ENCODE measurements around the gene VMP1. TPM values are rescaled to one million over a fixed set of nuclear protein-coding genes. Genes with fewer than 3 reads are reported as not detected.

VMP1 gene
- total RNA-seq, 1 experiment from 2014 or later = 281 TPM

- Histone ChIP-seq H3K4me1 (ENCODE audit: control insufficient read depth, insufficient read depth, low read length) (peaks cover 34% of the 10 kb centered on the region), H3K9me3 (ENCODE audit: control insufficient read depth, insufficient read depth, low read depth, low read length) (no peaks in the 10 kb centered on the region), H3K27ac (ENCODE audit: low read length) (no peak overlapping the region), H3K27me3 (ENCODE audit: control insufficient read depth, insufficient read depth, low read length) (no peaks in the 10 kb centered on the region), H3K4me3 (ENCODE audit: low read depth in 2 of 2, low read length in 2 of 2) (no peak overlapping the region), H3K36me3 (ENCODE audit: control insufficient read depth, insufficient read depth, low read length) (no peaks in the 10 kb centered on the region; the same call in 1 of the 2 replicates)
- intact Hi-C loops (cut with micrococcal nuclease; ENCODE audit: unreplicated experiment) (no loop called here), in situ Hi-C loops (cut with HindIII; ENCODE audit: low pct_unique_long_range_greater_than_20kb, low sequenced_read_pairs) (no loop called here)
- POLR2A ChIA-PET = no interaction called here
- 0 out of 2 replicates have a peak, but pooled peaks have one; percentile 58 for ATAC-seq
- TF ChIP-seq SIN3A (IDR thresholded peaks at IDR 0.05; ENCODE audit: borderline replicate concordance, insufficient read depth, low read depth, low read length) (no peak), TCF7L2 (IDR thresholded peaks at IDR 0.05; ENCODE audit: low read depth, low read length) (no peak), POLR2AphosphoS5 (IDR thresholded peaks at IDR 0.05; ENCODE audit: low read depth, low read length) (no peak), REST (IDR thresholded peaks at IDR 0.05; ENCODE audit: insufficient read depth in 1 of 2, low read depth in 2 of 2, low read length in 1 of 2) (no peak), CTCF (IDR thresholded peaks at IDR 0.05) (no peak)
- CTCF ChIA-PET = no interaction called here
- BruUV-seq (replicated peaks) = no TSS peak
- DNase-seq (ENCODE audit: low read depth, low spot score) = no peak
These were observed 15.2 kb downstream of the VMP1 start for GRCh38 chr17:59722623-59723022.

GRCh38 chr17:59723041-59723440 is 15.6 kb downstream of the VMP1 start:
- ATAC-seq = no peak
- Histone ChIP-seq H3K27me3 (ENCODE audit: control insufficient read depth, insufficient read depth, low read length) (no peaks in the 10 kb centered on the region), H3K9me3 (ENCODE audit: control insufficient read depth, insufficient read depth, low read depth, low read length) (no peaks in the 10 kb centered on the region), H3K27ac (ENCODE audit: low read length) (no peak overlapping the region), H3K36me3 (ENCODE audit: control insufficient read depth, insufficient read depth, low read length) (no peaks in the 10 kb centered on the region; the same call in 1 of the 2 replicates), H3K4me1 (ENCODE audit: control insufficient read depth, insufficient read depth, low read length) (peaks cover 38% of the 10 kb centered on the region), H3K4me3 (ENCODE audit: low read depth in 2 of 2, low read length in 2 of 2) (no peak overlapping the region)
- CTCF ChIA-PET = no interaction called here
- no peak for DNase-seq (ENCODE audit: low read depth, low spot score)
- BruUV-seq (replicated peaks) = no TSS peak
- intact Hi-C loops (cut with micrococcal nuclease; ENCODE audit: unreplicated experiment) (no loop called here), in situ Hi-C loops (cut with HindIII; ENCODE audit: low pct_unique_long_range_greater_than_20kb, low sequenced_read_pairs) (no loop called here)
- POLR2A ChIA-PET = no interaction called here
- no peak for TF ChIP-seq POLR2AphosphoS5 (IDR thresholded peaks at IDR 0.05; ENCODE audit: low read depth, low read length)
- no peak for TF ChIP-seq TCF7L2 (IDR thresholded peaks at IDR 0.05; ENCODE audit: low read depth, low read length)
- TF ChIP-seq CTCF (IDR thresholded peaks at IDR 0.05) = no peak
- no peak for TF ChIP-seq SIN3A (IDR thresholded peaks at IDR 0.05; ENCODE audit: borderline replicate concordance, insufficient read depth, low read depth, low read length)
- no peak for TF ChIP-seq REST (IDR thresholded peaks at IDR 0.05; ENCODE audit: insufficient read depth in 1 of 2, low read depth in 2 of 2, low read length in 1 of 2)
